ENCODE data around the gene PITRM1. TPM values are rescaled to one million over a fixed set of nuclear protein-coding genes. Genes with fewer than 3 reads are reported as not detected.
"Not testable (repeated sequence)": the region's sequence is repeated elsewhere in the genome, so short reads cannot be mapped to it uniquely, and the experiment has no call there.

The PITRM1 gene
- total and polyA plus RNA-seq, 2 donors: 46.6 to 61.2 TPM

DNA sequence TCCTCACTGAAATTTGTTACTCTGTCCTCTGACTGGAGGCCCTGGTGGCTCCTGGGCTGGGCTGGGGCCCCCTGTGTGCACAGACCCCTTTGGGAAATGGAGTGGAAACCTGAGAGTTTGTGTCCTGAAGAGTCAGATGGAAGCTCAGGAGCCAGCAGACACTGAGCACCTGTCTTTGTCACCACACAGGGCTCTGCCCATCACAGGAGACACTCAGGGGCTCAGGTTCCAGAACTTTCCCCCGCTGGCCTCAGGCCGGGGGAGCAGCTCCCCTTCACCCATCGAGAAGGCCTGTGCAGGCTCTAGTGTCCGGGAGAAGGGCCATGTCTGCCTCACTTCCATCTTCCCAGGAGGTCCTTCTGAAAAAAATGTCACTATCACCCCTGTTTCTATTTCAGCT, 22.3 kb upstream of the PITRM1 start:
- 96% methylated on average over 4 of the region's 4 CpGs for WGBS
- no peak for DNase-seq (ENCODE audit: extremely low spot score)
- Histone ChIP-seq H3K36me3 (ENCODE audit: insufficient read depth) (no peaks in the 10 kb centered on the region), H3K4me1 (ENCODE audit: insufficient read depth) (no peaks in the 10 kb centered on the region), H3K4me3 (ENCODE audit: low read depth, low read length) (no peak overlapping the region), H3K27ac (ENCODE audit: low read depth) (no peak overlapping the region)

DNA sequence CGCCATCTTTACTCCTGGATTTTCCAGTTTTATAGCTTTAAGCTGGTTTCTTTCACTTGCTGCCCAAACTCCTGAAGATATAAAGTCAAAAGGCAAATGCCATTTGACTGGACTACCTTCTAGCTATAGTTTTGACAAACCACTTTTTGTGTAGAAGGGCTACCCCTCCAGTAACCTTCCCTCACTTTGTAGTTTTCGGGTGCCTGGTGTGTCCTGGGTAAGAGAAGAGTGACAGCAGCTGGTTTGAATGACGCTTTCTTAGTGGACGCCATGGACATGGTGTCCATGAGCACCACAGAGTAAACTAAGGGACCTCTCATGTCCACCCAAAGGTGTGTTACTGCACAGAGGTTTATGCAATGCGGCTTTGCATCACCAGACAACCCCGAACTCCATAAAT, 21.2 kb upstream of the PITRM1 start:
- Histone ChIP-seq H3K4me1 (ENCODE audit: insufficient read depth) (no peaks in the 10 kb centered on the region), H3K4me3 (ENCODE audit: low read depth, low read length) (no peak overlapping the region), H3K36me3 (ENCODE audit: insufficient read depth) (no peaks in the 10 kb centered on the region), H3K27ac (ENCODE audit: low read depth) (no peak overlapping the region)
- WGBS: 97% methylated on average over 6 of the region's 6 CpGs
- no peak for DNase-seq (ENCODE audit: extremely low spot score)

DNA sequence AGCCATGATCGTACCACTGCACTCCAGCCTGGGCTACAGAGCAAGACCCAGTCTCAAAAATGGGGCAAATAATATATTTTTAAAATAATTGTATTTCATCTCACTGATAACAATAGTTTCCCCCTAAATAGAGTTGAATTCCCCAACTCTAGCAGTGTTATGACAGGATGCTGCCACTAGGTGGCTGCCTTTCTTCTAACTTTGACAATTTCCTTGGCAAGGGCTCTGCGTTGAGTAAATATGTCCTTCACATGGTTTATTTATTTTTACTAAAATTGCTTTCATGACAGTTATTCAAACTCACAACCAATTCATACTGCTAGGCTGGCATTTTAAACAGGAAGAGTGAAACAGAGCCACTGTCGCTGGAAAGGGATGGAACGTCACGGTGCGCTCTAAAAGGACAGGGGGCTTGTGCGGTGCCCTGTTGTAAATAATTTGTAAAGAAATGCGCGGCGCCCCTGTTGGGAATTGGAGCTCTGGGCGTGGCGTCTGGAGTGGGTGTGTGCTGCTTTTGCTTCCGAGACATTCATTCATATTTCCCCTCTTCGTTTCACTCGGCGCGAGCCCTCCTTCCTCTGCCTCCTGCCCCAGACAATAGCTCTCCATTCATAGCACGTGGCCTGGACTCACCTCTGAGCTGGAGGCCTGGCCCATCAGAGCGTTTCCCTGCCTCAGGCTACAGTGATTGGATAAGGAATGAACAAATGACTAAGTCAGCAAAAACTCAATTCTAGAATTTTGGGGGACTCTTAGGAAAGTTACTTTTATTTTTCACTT, 20.5 kb upstream of the PITRM1 start:
- peak; percentile 35 for DNase-seq (ENCODE audit: extremely low spot score)
- peak overlapping the region; percentile 22 for H3K4me3 ChIP-seq (ENCODE audit: low read depth, low read length)
- WGBS: 18% methylated on average over 19 of the region's 19 CpGs

DNA sequence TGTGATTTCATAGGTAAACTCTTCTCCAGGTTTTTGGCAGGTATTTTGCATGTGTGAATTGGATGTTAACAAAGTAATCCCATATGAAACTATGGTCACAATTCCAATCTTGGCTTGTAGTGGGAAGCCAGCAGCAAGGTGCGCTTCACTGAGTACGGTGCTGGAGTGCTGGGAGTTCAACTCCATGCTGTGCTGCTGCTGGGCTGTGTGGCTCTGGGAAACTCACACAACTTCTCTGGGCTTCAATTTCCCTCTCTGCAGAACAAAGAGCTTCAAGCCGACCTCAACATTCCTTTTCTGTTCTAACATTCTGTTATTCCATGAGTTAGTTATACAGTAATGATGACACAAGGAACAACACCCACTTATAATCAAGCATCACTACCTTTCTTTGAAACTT, 18.2 kb upstream of the PITRM1 start:
- no peak overlapping the region for H3K4me3 ChIP-seq (ENCODE audit: low read depth, low read length)
- 87% methylated on average over 3 of the region's 3 CpGs for WGBS
- no peak for DNase-seq (ENCODE audit: extremely low spot score)
- H3K27ac ChIP-seq (ENCODE audit: low read depth): no peak overlapping the region
- H3K36me3 ChIP-seq (ENCODE audit: insufficient read depth): no peaks in the 10 kb centered on the region
- no peaks in the 10 kb centered on the region for H3K4me1 ChIP-seq (ENCODE audit: insufficient read depth)

More for the DNA sequence above, 20.5 kb upstream of the PITRM1 start:
- no peak overlapping the region for H3K27ac ChIP-seq (ENCODE audit: low read depth)
- no peaks in the 10 kb centered on the region for H3K4me1 ChIP-seq (ENCODE audit: insufficient read depth)
- no peaks in the 10 kb centered on the region for H3K36me3 ChIP-seq (ENCODE audit: insufficient read depth)

DNA sequence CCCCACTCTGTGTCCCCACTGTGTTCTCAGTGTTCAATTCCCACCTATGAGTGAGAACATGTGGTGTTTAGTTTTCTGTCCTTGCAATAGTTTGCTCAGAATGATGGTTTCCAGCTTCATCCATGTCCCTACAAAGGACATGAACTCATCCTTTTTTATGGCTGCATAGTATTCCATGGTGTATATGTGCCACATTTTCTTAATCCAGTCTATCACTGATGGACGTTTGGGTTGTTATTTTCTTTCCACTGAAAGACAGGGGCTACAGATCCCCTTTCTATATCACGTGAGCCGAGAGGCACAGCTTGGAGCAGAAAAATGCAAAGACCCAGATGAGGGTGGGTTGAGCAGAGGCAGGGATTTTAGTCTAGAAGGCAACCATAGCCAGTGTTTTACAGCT, 14.6 kb upstream of the PITRM1 start:
- H3K27ac ChIP-seq (ENCODE audit: low read depth); H3K4me1 ChIP-seq (ENCODE audit: insufficient read depth); DNase-seq (ENCODE audit: extremely low spot score); H3K4me3 ChIP-seq (ENCODE audit: low read depth, low read length); H3K36me3 ChIP-seq (ENCODE audit: insufficient read depth): not testable (repeated sequence)
- WGBS: 84% methylated on average over 3 of the region's 3 CpGs

DNA sequence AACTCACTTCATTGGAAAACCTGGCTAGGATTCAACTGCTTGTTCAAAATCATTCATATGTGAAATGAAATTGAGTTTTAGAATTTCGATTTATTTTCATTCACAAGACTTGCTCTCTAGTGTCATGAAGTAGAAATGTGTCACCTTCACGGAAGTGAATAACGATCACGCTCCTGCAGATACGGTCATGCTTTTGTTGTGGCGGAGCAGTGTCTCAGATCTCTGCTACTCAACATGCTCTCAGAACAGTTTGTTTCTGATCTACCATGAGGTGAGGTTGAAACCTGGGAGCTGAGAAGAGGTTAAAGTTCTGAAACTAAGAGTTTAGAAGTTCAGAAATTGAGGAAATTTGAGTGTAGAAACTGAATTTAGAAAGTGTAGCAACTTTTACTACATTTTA, 13.8 kb upstream of the PITRM1 start:
- Histone ChIP-seq H3K36me3 (ENCODE audit: insufficient read depth) (no peaks in the 10 kb centered on the region), H3K4me3 (ENCODE audit: low read depth, low read length) (no peak overlapping the region), H3K27ac (ENCODE audit: low read depth) (no peak overlapping the region), H3K4me1 (ENCODE audit: insufficient read depth) (no peaks in the 10 kb centered on the region)
- 91% methylated on average over 6 of the region's 6 CpGs for WGBS
- no peak for DNase-seq (ENCODE audit: extremely low spot score)

DNA sequence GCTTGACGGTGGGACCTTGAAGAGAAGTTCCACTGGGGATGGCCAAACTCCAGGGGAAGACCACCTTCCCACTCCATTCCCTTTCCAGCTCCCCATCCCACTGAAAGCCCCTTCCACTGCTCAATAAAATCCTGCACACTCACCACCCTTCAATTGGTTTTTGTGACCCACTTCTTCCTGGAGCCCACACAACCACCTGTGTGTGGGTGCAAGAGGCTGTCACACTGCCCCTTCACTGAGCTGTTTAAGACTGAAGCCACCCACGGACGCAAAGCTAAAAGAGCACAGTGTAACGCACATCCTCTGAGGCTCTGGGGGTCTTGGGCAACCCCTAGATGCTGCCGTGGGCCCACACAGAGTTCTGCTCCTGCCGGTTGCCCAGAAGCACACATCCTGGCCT, 12.8 kb upstream of the PITRM1 start:
- H3K27ac ChIP-seq (ENCODE audit: low read depth): no peak overlapping the region
- no peak overlapping the region for H3K4me3 ChIP-seq (ENCODE audit: low read depth, low read length)
- DNase-seq (ENCODE audit: extremely low spot score): no peak
- no peaks in the 10 kb centered on the region for H3K4me1 ChIP-seq (ENCODE audit: insufficient read depth)
- H3K36me3 ChIP-seq (ENCODE audit: insufficient read depth): no peaks in the 10 kb centered on the region
- WGBS: 93% methylated on average over 6 of the region's 6 CpGs

DNA sequence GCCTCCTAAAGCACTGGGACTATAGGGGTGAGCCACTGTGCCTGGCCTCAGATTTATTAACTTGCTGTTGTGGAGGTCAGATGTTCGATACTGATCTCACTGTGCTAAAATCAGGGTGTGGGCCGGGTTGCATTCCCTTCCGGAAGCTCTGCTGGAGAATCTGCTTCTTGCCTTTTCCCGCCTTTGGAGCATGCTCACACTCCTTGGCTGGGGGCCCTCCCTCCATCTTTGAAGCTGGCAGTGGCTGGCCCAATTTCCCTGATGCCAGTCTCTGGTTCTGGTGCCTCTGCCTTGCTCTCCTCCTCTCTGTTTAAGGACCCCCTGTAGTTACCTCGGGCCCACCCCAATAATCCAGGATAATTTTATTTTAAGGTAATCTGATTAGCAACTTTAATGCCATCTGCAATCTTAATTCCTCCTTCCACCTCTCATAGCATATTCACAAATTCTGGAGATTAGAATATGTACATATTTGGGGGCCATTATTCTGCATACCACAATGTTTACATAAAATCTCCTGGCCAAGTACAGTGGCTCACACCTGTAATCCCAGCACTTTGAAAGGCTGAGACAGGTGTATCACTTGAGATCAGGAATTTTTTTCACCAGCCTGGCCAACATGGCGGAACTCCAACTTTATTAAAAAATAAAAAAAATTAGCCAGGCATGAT, 7.9 kb upstream of the PITRM1 start:
- WGBS: 75% methylated on average over 6 of the region's 6 CpGs

DNA sequence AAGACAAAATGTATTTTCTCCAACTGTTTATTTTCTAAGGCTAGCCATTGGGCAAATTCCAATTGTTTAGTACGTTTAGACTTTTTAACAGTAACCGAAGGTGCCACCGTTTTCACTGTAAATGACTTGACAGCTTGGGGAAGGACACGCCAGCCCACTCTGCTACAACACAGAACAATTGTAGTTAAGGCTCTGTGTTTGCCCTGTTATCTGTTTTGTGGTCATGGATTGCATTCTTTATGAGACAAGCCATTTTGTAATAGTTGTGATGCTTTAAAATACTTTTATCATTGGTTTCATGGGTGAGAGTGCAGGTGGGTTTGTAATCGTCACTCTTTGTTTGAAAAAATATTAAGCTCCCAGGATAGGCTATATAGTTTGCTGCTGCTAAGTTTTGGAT, 6.6 kb upstream of the PITRM1 start:
- WGBS: 78% methylated on average over 5 of the region's 5 CpGs
- no peak overlapping the region for H3K27ac ChIP-seq (ENCODE audit: low read depth)
- no peak for DNase-seq (ENCODE audit: extremely low spot score)
- H3K36me3 ChIP-seq (ENCODE audit: insufficient read depth): no peaks in the 10 kb centered on the region
- no peaks in the 10 kb centered on the region for H3K4me1 ChIP-seq (ENCODE audit: insufficient read depth)
- no peak overlapping the region for H3K4me3 ChIP-seq (ENCODE audit: low read depth, low read length)

More for the DNA sequence above, 7.9 kb upstream of the PITRM1 start:
- Histone ChIP-seq H3K4me1 (ENCODE audit: insufficient read depth) (no peaks in the 10 kb centered on the region), H3K27ac (ENCODE audit: low read depth) (no peak overlapping the region), H3K36me3 (ENCODE audit: insufficient read depth) (no peaks in the 10 kb centered on the region), H3K4me3 (ENCODE audit: low read depth, low read length) (no peak overlapping the region)
- DNase-seq (ENCODE audit: extremely low spot score): no peak

DNA sequence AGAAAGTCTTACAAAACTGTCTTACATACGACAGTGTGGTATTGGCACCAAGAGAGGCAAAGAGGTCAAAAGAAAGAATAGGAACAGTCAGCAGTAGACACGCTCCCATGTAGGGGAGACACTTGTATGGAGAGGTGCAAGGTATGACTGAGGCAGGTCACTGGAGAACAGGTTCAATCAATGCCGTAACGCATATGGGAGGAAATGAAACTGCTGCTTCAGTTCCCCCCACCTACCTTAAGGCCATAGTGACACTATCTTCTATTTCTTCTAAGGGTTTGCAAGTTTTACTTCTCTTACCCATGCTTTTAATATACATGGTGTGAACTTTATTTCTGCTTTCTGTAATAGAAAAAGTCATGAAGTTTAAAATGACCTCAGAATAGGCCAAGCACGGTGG, 5.5 kb upstream of the PITRM1 start:
- H3K4me1 ChIP-seq (ENCODE audit: insufficient read depth): peaks cover 1% of the 10 kb centered on the region
- DNase-seq (ENCODE audit: extremely low spot score): no peak
- no peaks in the 10 kb centered on the region for H3K36me3 ChIP-seq (ENCODE audit: insufficient read depth)
- no peak overlapping the region for H3K4me3 ChIP-seq (ENCODE audit: low read depth, low read length)
- WGBS: 88% methylated on average over 5 of the region's 5 CpGs
- H3K27ac ChIP-seq (ENCODE audit: low read depth): no peak overlapping the region

DNA sequence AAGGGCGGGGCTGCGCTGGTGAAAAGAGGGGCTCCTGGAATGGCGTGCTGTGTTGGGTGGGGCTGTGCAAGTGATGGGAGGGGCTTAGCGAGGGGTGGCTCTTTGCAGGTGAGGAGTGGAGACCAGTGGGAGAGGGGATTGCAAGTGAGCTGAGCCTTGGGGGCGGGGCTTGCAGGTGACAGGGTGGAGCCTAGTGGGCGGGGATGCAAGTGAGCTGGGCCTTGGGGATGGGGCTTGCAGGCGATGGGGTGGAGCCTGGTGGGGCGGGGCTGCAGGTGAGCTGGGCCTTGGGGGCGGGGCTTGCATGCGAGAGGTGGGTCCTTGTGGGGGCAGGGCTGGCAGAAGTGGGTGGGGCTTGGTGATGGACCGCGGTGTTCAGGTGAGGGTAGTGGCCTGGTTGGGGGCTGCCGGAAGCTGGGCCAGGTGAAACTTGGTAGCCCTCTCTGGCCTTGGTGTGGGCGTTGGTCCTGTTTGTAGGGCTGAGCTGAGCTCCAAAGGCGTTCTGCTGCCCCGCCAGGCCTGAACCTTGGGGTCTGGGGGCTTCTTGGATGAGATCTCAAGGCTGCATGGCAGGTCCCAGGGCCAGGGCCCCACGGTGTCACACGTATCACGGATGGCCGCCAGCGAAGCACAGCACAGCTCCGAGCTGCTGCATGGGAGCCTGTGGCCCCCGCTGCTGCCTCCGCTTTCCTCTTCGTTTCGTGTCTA, 743 bp upstream of the PITRM1 start:
- no peak overlapping the region for H3K27ac ChIP-seq (ENCODE audit: low read depth)
- H3K4me1 ChIP-seq (ENCODE audit: insufficient read depth): peaks cover 1% of the 10 kb centered on the region
- 46% methylated on average over 26 of the region's 26 CpGs for WGBS
- H3K4me3 ChIP-seq (ENCODE audit: low read depth, low read length): peak overlapping the region; percentile 73
- no peak for DNase-seq (ENCODE audit: extremely low spot score)
- H3K36me3 ChIP-seq (ENCODE audit: insufficient read depth): peaks cover 2% of the 10 kb centered on the region

DNA sequence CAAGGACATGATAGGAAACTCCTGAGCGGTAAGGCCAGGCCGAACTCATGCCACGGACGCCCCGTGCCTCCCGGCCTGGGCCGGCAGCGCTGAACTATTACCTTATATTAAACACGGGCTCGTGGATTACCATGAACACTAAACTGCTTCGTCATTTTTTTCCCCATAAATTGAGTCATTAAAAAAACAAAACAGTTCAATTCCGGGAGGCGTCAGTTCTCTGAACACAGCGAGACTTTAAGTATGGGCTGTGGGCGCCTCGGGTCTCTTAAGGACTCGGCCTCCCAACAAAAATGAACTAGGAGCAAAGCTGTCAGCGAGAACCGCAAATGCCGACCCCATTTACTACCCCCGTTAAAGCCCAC, 519 bp downstream of the PITRM1 start:
- peak overlapping the region; percentile 73 for H3K4me3 ChIP-seq (ENCODE audit: low read depth, low read length)
- peaks cover 2% of the 10 kb centered on the region for H3K36me3 ChIP-seq (ENCODE audit: insufficient read depth)
- peak overlapping the region; percentile 88 for H3K27ac ChIP-seq (ENCODE audit: low read depth)
- WGBS: under 1% methylated on average over 21 of the region's 21 CpGs
- no peak for DNase-seq (ENCODE audit: extremely low spot score)
- peaks cover 1% of the 10 kb centered on the region for H3K4me1 ChIP-seq (ENCODE audit: insufficient read depth)

DNA sequence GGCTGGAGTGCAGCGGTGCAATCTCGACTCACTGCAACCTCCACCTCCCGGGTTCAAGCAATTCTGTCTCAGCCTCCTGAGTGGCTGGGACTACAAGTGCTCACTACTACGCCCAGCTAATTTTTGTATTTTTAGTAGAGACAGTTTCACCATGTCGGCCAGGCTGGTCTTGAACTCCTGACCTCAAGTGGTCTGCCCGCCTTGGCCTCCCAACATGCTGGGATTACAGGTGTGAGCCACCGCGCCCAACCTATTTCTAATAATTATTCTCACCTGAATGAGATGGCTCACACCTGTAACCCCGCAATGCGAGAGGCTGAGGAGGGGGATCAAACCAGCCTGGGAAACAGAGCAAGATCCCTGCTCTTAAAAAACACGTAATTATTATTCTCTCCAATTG, 1.1 kb downstream of the PITRM1 start:
- H3K4me1 ChIP-seq (ENCODE audit: insufficient read depth); H3K27ac ChIP-seq (ENCODE audit: low read depth); DNase-seq (ENCODE audit: extremely low spot score); H3K36me3 ChIP-seq (ENCODE audit: insufficient read depth); H3K4me3 ChIP-seq (ENCODE audit: low read depth, low read length): not testable (repeated sequence)
- 91% methylated on average over 11 of the region's 11 CpGs for WGBS

DNA sequence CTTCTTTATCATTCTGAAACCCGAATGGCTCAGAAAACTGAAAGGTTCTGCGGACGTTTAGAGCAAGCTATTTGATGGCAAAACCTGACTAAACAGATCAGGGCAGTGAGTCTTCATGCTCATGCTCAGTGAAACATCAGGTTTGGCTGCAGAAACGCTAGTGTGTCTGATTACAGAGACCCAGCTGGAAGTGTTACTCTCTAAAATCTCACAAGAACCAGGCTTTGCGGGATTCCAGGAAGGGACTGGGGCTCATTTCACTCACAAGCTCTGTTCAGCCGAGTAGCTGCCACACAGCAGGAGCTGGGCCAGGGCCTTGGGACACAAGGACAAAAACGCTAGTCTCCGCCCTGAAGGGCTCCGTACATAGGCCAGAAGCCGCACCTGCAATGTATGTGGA, 2.9 kb downstream of the PITRM1 start:
- no peak overlapping the region for H3K27ac ChIP-seq (ENCODE audit: low read depth)
- peaks cover 2% of the 10 kb centered on the region for H3K36me3 ChIP-seq (ENCODE audit: insufficient read depth)
- WGBS: 89% methylated on average over 10 of the region's 10 CpGs
- no peak overlapping the region for H3K4me3 ChIP-seq (ENCODE audit: low read depth, low read length)
- H3K4me1 ChIP-seq (ENCODE audit: insufficient read depth): peaks cover 1% of the 10 kb centered on the region
- no peak for DNase-seq (ENCODE audit: extremely low spot score)
